Bronchial epithelial cell (primary cell): ENCODE measurements around the gene SFMBT2. TPM values are rescaled to one million over a fixed set of nuclear protein-coding genes. Genes with fewer than 3 reads are reported as not detected.

ENCODE experiments used
- DNase-seq: peaks from one replicate; pipeline ENCODE4 v3.0.0-alpha.2; 2010; ENCODE audit warnings: low read depth
- FAIRE-seq: peaks from 2 replicates; lab custom pipeline; 2011; peaks lifted over from hg19 to GRCh38; lab: Jason Lieb, UNC
- H3K27me3 ChIP-seq: 2 replicates; pipeline ENCODE4 v1.5.1; 2011; ENCODE audit warnings: low read length; ENCODE audit not compliant: control insufficient read depth, insufficient read depth
- H3K36me3 ChIP-seq: 2 replicates; pipeline ENCODE4 v1.5.1; 2011; ENCODE audit warnings: low read length; ENCODE audit not compliant: control insufficient read depth, insufficient read depth
- H3K4me3 ChIP-seq: 2 replicates; pipeline ENCODE4 v1.5.1; 2011; ENCODE audit warnings: mild to moderate bottlenecking, low read depth, low read length, control low read depth
- total RNA-seq: library from RNA; depleted of rRNA; stranded (reverse); fragments of >200 nt; gene quantifications from 2 replicates; pipeline ENCODE4 v1.2.1, GENCODE V29; 2014
- TF ChIP-seq, protein P1 (sequence below): IDR thresholded peaks from 2 replicates; pipeline ENCODE4 v1.5.1; 2011; ENCODE audit warnings: mild to moderate bottlenecking, moderate library complexity, low read length, control low read depth, inconsistent platforms; ENCODE audit not compliant: insufficient read depth, severe bottlenecking

Gene SFMBT2
- total RNA-seq, 1 donor from 2014 or later, result under 0.01 TPM

DNA sequence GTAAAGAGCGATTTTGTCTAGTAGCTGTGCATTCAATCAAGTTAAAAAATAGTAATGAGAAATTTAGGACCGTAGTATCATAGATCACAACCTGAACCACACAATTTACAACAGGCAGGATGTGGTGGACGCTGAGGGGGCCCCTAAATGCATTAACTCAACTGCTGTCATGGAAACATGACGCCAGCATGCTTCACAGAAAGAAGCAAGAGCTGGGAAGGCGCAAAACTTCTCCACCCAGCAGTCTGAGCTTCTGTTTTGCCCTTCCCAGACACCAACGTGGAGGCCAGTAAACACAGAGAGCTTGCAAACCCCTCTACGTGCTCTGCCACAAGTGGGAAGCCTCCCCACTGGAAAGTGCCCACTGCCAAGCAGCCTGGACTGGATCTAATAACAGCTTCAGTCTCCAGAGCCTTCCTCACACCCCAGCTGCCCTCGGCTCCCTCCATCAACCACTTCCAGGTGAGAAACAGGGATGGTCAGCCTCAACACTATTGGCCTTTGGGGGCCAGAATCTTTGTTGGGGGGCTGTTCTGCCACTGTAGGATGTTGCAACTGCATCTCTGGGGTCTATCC, 151.8 kb downstream of the SFMBT2 start:
- peaks cover 3% of the 10 kb centered on the region for H3K27me3 ChIP-seq
- no peak for FAIRE-seq
- H3K36me3 ChIP-seq, result no peaks in the 10 kb centered on the region
- TF ChIP-seq, protein P1, sequence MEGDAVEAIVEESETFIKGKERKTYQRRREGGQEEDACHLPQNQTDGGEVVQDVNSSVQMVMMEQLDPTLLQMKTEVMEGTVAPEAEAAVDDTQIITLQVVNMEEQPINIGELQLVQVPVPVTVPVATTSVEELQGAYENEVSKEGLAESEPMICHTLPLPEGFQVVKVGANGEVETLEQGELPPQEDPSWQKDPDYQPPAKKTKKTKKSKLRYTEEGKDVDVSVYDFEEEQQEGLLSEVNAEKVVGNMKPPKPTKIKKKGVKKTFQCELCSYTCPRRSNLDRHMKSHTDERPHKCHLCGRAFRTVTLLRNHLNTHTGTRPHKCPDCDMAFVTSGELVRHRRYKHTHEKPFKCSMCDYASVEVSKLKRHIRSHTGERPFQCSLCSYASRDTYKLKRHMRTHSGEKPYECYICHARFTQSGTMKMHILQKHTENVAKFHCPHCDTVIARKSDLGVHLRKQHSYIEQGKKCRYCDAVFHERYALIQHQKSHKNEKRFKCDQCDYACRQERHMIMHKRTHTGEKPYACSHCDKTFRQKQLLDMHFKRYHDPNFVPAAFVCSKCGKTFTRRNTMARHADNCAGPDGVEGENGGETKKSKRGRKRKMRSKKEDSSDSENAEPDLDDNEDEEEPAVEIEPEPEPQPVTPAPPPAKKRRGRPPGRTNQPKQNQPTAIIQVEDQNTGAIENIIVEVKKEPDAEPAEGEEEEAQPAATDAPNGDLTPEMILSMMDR, result no peak
- no peak overlapping the region for H3K4me3 ChIP-seq
- no peak for DNase-seq

DNA sequence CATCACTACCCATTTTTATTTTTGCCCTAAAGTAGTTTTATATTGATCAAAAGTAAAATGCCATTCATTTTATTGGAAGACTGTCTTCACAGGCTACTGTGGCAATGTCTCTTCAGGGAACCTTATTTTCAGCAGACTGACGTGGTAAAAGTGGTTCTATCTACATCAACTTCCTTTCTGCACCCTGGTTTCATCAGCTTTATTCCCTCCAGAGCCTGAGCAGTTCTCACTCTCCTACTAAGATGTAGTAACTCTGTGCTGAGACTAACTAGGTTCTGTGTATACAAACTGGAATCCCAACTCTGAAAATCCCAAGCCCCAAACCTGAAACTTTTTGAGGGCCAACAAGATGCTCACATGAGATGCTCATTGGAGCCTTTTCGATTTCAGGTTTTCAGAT, 155.3 kb downstream of the SFMBT2 start:
- DNase-seq (no peak), FAIRE-seq (no peak)
- no peak overlapping the region for H3K4me3 ChIP-seq
- TF ChIP-seq, protein P1, result no peak
- peaks cover 3% of the 10 kb centered on the region for H3K27me3 ChIP-seq
- H3K36me3 ChIP-seq, result no peaks in the 10 kb centered on the region

DNA sequence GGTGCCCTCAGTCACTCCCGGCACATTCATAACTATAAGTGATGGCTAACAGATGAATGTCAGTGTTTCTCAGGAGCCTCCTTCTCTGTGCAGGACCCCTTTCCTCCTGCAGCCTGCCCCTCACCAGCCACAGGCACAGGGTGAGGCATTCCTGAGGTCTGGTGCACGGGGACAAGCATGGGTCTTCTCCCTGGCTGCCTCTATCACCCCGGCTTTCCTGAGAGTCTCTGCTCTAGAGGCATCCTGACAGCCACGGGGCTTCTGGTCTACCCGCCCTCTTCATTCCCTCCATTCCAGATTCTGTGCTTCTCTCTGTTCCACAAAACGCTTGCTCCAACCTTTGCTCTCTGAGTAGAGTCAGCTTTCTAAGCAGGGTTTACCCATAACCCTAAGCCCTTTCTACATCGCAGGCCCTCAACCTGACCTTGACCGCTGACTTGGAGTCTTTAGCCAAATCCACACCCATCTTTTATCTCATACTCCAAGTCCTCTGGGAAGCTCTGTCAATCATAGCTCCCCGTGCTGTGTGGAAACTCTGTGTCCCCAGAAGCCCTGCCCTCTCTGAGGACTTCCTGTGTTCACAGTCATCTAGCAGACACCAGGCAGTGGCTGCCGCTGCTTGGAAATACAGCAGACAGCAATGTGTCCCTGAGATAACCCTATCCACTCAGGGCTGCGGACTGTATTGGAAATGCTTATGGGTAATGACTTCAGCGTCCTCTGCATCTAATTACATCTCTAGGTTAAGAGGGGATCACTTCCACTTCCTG, 159.0 kb downstream of the SFMBT2 start:
- Histone ChIP-seq H3K4me3 (no peak overlapping the region), H3K36me3 (no peaks in the 10 kb centered on the region), H3K27me3 (peaks cover 3% of the 10 kb centered on the region)
- TF ChIP-seq, protein P1, result no peak
- DNase-seq, result no peak
- no peak for FAIRE-seq

DNA sequence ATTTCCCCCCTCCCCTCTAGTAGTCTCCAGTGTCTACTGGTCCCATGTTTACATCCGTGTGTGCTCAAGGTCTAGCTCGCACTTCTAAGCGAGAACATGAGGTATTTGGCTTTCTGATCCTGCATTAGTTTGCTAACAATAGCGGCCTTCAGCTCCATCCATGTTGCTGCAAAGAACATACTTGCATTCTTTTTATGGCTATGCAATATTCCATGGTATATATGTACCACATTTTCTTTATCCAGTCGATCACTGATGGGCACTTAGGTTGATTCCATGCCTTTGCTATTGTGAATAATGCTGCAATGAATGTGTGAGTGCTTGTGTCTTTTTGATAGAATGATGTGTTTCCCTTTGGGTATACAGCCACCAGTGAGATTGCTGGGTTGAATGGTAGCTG, 160.6 kb downstream of the SFMBT2 start:
- Histone ChIP-seq H3K4me3 (no peak overlapping the region), H3K36me3 (no peaks in the 10 kb centered on the region), H3K27me3 (no peaks in the 10 kb centered on the region)
- no peak for FAIRE-seq
- DNase-seq, result no peak
- TF ChIP-seq, protein P1, result no peak

DNA sequence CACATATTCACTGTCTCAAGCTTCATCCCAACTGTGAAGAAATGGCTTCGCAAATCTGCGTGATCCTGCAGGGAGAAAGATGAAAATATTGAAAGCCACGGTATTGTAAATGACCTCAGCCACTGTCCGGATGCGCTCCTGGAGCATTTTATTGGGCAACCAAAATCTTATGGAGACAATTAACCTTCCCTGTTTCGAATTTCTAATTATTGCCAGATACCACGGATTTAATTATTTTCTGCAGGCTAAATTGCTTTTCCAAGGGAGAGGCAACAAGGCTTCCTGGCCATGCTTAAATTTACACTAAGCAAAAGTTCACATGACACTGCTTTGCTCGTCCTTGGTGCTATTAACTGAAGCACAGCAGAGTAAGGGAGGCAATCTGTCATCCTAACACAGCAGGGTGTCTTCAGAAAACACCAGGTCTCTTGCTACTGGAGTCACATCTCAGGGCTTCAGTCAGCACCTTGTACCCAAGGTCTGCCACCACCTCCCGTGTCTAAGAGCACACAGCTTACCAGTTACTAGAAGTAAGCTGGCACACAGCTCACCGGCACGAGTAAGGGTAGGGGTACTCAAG, 162.2 kb downstream of the SFMBT2 start:
- DNase-seq (no peak), FAIRE-seq (peak; percentile 86)
- TF ChIP-seq, protein P1, result no peak
- Histone ChIP-seq H3K36me3 (no peaks in the 10 kb centered on the region), H3K4me3 (no peak overlapping the region), H3K27me3 (no peaks in the 10 kb centered on the region)
